Measurements from ENCODE around the gene ANXA3.

DNA sequence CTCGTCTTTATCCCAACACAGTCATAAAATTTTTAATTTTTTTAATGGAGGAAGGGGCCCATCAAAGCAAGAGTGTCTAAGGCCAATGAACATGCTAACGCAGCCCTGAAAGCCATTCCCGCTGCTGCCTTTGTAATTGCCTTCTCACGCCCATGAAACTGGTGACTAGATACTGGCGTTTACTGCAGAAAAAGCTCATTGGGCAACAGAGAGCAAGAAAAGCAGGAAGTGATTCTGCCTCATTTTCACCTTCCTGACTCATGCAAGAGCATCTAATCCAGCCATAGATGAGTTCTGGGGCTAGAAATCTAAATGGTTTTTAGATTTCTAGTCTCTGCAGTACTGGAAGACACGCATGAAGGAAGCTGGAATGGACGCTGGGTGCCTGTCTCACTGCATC is 72.5 kb downstream of the ANXA3 start:
- TF ChIP-seq, protein P1, sequence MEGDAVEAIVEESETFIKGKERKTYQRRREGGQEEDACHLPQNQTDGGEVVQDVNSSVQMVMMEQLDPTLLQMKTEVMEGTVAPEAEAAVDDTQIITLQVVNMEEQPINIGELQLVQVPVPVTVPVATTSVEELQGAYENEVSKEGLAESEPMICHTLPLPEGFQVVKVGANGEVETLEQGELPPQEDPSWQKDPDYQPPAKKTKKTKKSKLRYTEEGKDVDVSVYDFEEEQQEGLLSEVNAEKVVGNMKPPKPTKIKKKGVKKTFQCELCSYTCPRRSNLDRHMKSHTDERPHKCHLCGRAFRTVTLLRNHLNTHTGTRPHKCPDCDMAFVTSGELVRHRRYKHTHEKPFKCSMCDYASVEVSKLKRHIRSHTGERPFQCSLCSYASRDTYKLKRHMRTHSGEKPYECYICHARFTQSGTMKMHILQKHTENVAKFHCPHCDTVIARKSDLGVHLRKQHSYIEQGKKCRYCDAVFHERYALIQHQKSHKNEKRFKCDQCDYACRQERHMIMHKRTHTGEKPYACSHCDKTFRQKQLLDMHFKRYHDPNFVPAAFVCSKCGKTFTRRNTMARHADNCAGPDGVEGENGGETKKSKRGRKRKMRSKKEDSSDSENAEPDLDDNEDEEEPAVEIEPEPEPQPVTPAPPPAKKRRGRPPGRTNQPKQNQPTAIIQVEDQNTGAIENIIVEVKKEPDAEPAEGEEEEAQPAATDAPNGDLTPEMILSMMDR (IDR thresholded peaks at IDR 0.05): no peak
- TF ChIP-seq POLR2A (IDR thresholded peaks at IDR 0.05) (no peak), POLR2AphosphoS5 (IDR thresholded peaks at IDR 0.05) (no peak)

Data from breast epithelium (tissue), 3 donors.